GM18858 (cell line): Measurements from ENCODE around the gene MYO9B.

ENCODE experiments used
- ATAC-seq: cut with Tn5 transposase; IDR thresholded peaks from one replicate; pipeline ENCODE4 v1.9.1; 2021; ENCODE audit not compliant: unreplicated experiment

The MYO9B gene

DNA sequence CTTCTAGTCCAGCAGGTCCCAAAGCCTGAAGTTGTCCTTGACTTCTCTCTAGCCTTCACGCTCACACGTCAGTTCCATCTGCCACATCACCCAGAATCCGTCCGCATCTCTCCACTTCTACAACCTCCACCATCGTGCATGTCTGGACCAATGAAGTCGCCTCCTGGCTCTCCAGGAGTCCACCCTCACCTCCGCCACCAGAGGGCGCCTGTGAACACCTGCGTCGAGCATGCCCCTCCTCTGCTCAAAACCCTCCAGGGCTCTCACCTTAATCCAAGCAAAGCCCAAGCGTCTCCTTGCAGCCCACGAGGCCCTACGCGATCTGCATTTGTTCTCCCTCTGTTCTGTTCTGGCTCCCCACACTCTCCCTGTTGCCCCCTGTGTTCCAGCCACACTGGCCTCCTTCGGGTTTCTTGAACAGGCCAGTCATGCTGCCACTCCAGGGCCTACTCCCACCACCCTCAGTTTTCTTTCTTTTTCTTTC, 185.3 kb downstream of the MYO9B start:
- no peak for ATAC-seq

DNA sequence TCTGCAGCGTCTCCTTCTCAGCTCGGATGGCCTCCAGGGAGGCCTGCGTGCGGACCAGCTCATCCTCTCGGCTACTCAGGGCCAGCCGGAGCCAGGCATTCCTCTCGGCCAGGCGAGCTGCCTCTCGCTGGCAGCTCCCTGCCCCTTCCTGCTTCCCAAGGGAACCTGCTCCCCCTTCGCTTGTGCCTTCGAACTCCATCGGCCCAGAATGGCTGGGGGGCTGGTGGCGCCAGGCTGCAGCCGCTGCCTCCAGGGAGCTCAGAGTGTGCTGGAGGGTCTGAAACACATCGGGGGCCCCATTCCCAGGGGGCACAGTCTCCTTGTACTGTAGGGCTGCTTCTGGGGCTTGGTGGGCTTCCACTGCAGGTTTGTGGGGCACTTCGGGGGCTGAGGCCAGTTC, 187.0 kb downstream of the MYO9B start:
- ATAC-seq, result no peak
